Measurements from ENCODE around the gene GALP. TPM values are rescaled to one million over a fixed set of nuclear protein-coding genes. Genes with fewer than 3 reads are reported as not detected.
"Not testable (repeated sequence)": the region's sequence is repeated elsewhere in the genome, so short reads cannot be mapped to it uniquely, and the experiment has no call there.

Gene GALP
- total RNA-seq, 1 experiment from 2014 or later: 0.43 TPM

GRCh38 chr19:56148096-56148495 is 27.7 kb upstream of the GALP start:
- no peak for DNase-seq (ENCODE audit: low spot score)

- not testable (repeated sequence) for DNase-seq (ENCODE audit: low spot score)
Observed at GRCh38 chr19:56148955-56149655, 26.7 kb upstream of the GALP start.

GRCh38 chr19:56149656-56150038 is 26.2 kb upstream of the GALP start:
- DNase-seq (ENCODE audit: low spot score): no peak

- no peak for DNase-seq (ENCODE audit: low spot score)
Observed at GRCh38 chr19:56150358-56150757, 25.4 kb upstream of the GALP start.

- no peak for DNase-seq (ENCODE audit: low spot score)
Observed at GRCh38 chr19:56152644-56153043, 23.2 kb upstream of the GALP start.

- DNase-seq (ENCODE audit: low spot score): no peak
Observed at GRCh38 chr19:56153507-56153906, 22.3 kb upstream of the GALP start.

- DNase-seq (ENCODE audit: low spot score): no peak
Observed at GRCh38 chr19:56155124-56155687, 20.6 kb upstream of the GALP start.

- DNase-seq (ENCODE audit: low spot score): no peak
Observed at GRCh38 chr19:56156768-56157167, 19.0 kb upstream of the GALP start.

- no peak for DNase-seq (ENCODE audit: low spot score)
Observed at GRCh38 chr19:56158170-56158757, 17.5 kb upstream of the GALP start.

GRCh38 chr19:56159009-56159559 is 16.7 kb upstream of the GALP start:
- DNase-seq (ENCODE audit: low spot score): no peak

GRCh38 chr19:56159622-56160271 is 16.1 kb upstream of the GALP start:
- DNase-seq (ENCODE audit: low spot score): no peak

- no peak for DNase-seq (ENCODE audit: low spot score)
Observed at GRCh38 chr19:56161534-56161933, 14.3 kb upstream of the GALP start.

GRCh38 chr19:56162258-56162657 is 13.6 kb upstream of the GALP start:
- DNase-seq (ENCODE audit: low spot score): no peak

- no peak for DNase-seq (ENCODE audit: low spot score)
Observed at GRCh38 chr19:56163097-56163496, 12.7 kb upstream of the GALP start.

- no peak for DNase-seq (ENCODE audit: low spot score)
Observed at GRCh38 chr19:56167064-56167578, 8.7 kb upstream of the GALP start.

- peak; percentile 74 for DNase-seq (ENCODE audit: low spot score)
Observed at GRCh38 chr19:56170261-56170660, 5.5 kb upstream of the GALP start.

- DNase-seq (ENCODE audit: low spot score): no peak
Observed at GRCh38 chr19:56174086-56174485, 1.7 kb upstream of the GALP start.

- no peak for DNase-seq (ENCODE audit: low spot score)
Observed at GRCh38 chr19:56174550-56174949, 1.3 kb upstream of the GALP start.

- not testable (repeated sequence) for DNase-seq (ENCODE audit: low spot score)
Observed at GRCh38 chr19:56176310-56176709, 502 bp downstream of the GALP start.

- DNase-seq (ENCODE audit: low spot score): no peak
Observed at GRCh38 chr19:56176881-56177280, 1.1 kb downstream of the GALP start.

- DNase-seq (ENCODE audit: low spot score): peak; percentile 48
Observed at GRCh38 chr19:56177564-56178243, 1.9 kb downstream of the GALP start.

GRCh38 chr19:56189785-56190184 is 14.0 kb downstream of the GALP start:
- no peak for DNase-seq (ENCODE audit: low spot score)
